ENCODE data around the gene AGR2.

GRCh38 chr7:16838891-16839290, 34.1 kb upstream of the AGR2 start:
- no peak for TF ChIP-seq CTCF (conservative IDR thresholded peaks at IDR 0.05; ENCODE audit: low read length)
- TF ChIP-seq EZH2phosphoT487 (IDR thresholded peaks at IDR 0.05; ENCODE audit: borderline replicate concordance), result no peak

All from Loucy (cell line).